Neural progenitor cell (in vitro differentiated cells): ENCODE measurements around the gene SLC29A1. TPM values are rescaled to one million over a fixed set of nuclear protein-coding genes. Genes with fewer than 3 reads are reported as not detected.

Source experiments
- DNase-seq: peaks from one replicate; pipeline ENCODE4 v3.0.0-alpha.2; 2016; ENCODE audit warnings: low spot score
- H2AFZ ChIP-seq: fragments of 200-600 bp; sonication (generic); replicated peaks from 2 replicates; pipeline ENCODE4 v1.6.1; 2016; ENCODE audit warnings: antibody characterized with exemption
- H3F3A ChIP-seq: fragments of 200-600 bp; sonication (generic); 2 replicates; pipeline ENCODE4 v1.6.1; 2016; ENCODE audit warnings: antibody characterized with exemption, low read depth
- H3K27ac ChIP-seq: fragments of 200-600 bp; sonication (generic); 2 replicates; pipeline ENCODE4 v1.5.1; 2016; ENCODE audit warnings: mild to moderate bottlenecking
- H3K27me3 ChIP-seq: fragments of 200-600 bp; sonication (generic); 2 replicates; pipeline ENCODE4 v1.6.1; 2016; ENCODE audit warnings: mild to moderate bottlenecking, moderate library complexity
- H3K36me3 ChIP-seq: fragments of 200-600 bp; sonication (generic); 2 replicates; pipeline ENCODE4 v1.5.1; 2016
- H3K4me1 ChIP-seq: fragments of 200-600 bp; sonication (generic); 2 replicates; pipeline ENCODE4 v1.6.1; 2016; ENCODE audit warnings: mixed run types
- H3K4me2 ChIP-seq: fragments of 200-600 bp; sonication (generic); 2 replicates; pipeline ENCODE4 v1.6.1; 2016
- H3K4me3 ChIP-seq: fragments of 200-600 bp; sonication (generic); 2 replicates; pipeline ENCODE4 v1.5.1; 2016
- H3K79me2 ChIP-seq: fragments of 200-600 bp; sonication (generic); 2 replicates; pipeline ENCODE4 v1.6.1; 2016; ENCODE audit warnings: low read depth
- H3K9ac ChIP-seq: fragments of 200-600 bp; sonication (generic); 2 replicates; pipeline ENCODE4 v1.6.1; 2016
- H3K9me3 ChIP-seq: fragments of 200-600 bp; sonication (generic); 2 replicates; pipeline ENCODE4 v1.5.1; 2016; ENCODE audit warnings: low read depth
- H4K20me1 ChIP-seq: fragments of 200-600 bp; sonication (generic); 2 replicates; pipeline ENCODE4 v1.6.1; 2016; ENCODE audit warnings: low read depth
- H3K27ac Mint-ChIP-seq: 3 replicates; pipeline ENCODE4 v1.8.0; 2021; ENCODE audit warnings: mixed read lengths
- H3K27me3 Mint-ChIP-seq: 2 replicates; pipeline ENCODE4 v1.8.0; 2022; ENCODE audit warnings: low read depth, mild to moderate bottlenecking, inconsistent platforms, moderate library complexity, mixed read lengths; ENCODE audit not compliant: insufficient read depth
- H3K36me3 Mint-ChIP-seq: 3 replicates; pipeline ENCODE4 v1.8.0; 2021; ENCODE audit warnings: mixed read lengths
- H3K4me1 Mint-ChIP-seq: 3 replicates; pipeline ENCODE4 v1.8.0; 2021; ENCODE audit warnings: mixed read lengths
- H3K4me3 Mint-ChIP-seq: 3 replicates; pipeline ENCODE4 v1.8.0; 2021; ENCODE audit warnings: mild to moderate bottlenecking, moderate library complexity, mixed read lengths
- H3K9me3 Mint-ChIP-seq: 3 replicates; pipeline ENCODE4 v1.8.0; 2020; ENCODE audit warnings: mixed read lengths
- CTCF ChIP-seq: fragments of 200-600 bp; sonication (generic); IDR thresholded peaks from 2 replicates; pipeline ENCODE4 v1.5.1; 2017; ENCODE audit warnings: antibody characterized with exemption, mild to moderate bottlenecking
- EZH2 ChIP-seq: fragments of 200-600 bp; sonication (generic); IDR thresholded peaks from 2 replicates; pipeline ENCODE4 v1.6.1; 2017; ENCODE audit warnings: antibody characterized with exemption, mild to moderate bottlenecking, moderate library complexity
- EZH2phosphoT487 ChIP-seq: fragments of 200-600 bp; sonication (generic); IDR thresholded peaks from 2 replicates; pipeline ENCODE4 v1.6.1; 2017; ENCODE audit warnings: antibody characterized with exemption
- total RNA-seq: library from RNA; depleted of rRNA; stranded (reverse); fragments of >200 nt; gene quantifications from 2 replicates; pipeline ENCODE4 v1.2.3, GENCODE V29; 2015; ENCODE audit warnings: low replicate concordance

SLC29A1 gene
- total RNA-seq, 1 donor from 2014 or later = 34.8 TPM

- H2AFZ ChIP-seq = no peak overlapping the region
- H3K4me3 Mint-ChIP-seq = no peak overlapping the region
Measured at GRCh38 chr6:44177691-44178423, 45.5 kb upstream of the SLC29A1 start.

GRCh38 chr6:44178424-44179071, 44.8 kb upstream of the SLC29A1 start:
- Histone ChIP-seq H3K4me2 (no peak overlapping the region), H3K36me3 (no peaks in the 10 kb centered on the region), H3K4me3 (no peak overlapping the region), H2AFZ (no peak overlapping the region), H3K9me3 (no peaks in the 10 kb centered on the region), H3K79me2 (no peaks in the 10 kb centered on the region), H3K9ac (no peak overlapping the region), H3F3A (peaks cover 3% of the 10 kb centered on the region), H4K20me1 (no peaks in the 10 kb centered on the region), H3K4me1 (no peaks in the 10 kb centered on the region), H3K27ac (no peak overlapping the region), H3K27me3 (no peaks in the 10 kb centered on the region)
- Mint-ChIP-seq H3K9me3 (no peaks in the 10 kb centered on the region), H3K4me1 (peaks cover 8% of the 10 kb centered on the region), H3K4me3 (no peak overlapping the region), H3K27ac (no peak overlapping the region), H3K36me3 (no peaks in the 10 kb centered on the region), H3K27me3 (peaks cover 12% of the 10 kb centered on the region)
- no peak for DNase-seq
- TF ChIP-seq EZH2 (no peak), CTCF (no peak), EZH2phosphoT487 (no peak)

More at GRCh38 chr6:44177691-44178423, 45.5 kb upstream of the SLC29A1 start:
- no peaks in the 10 kb centered on the region for H3K4me1 ChIP-seq
- H3K4me2 ChIP-seq = no peak overlapping the region
- H3K9me3 ChIP-seq = no peaks in the 10 kb centered on the region
- no peaks in the 10 kb centered on the region for H3K36me3 ChIP-seq
- Mint-ChIP-seq H3K9me3 (no peaks in the 10 kb centered on the region), H3K4me1 (peaks cover 8% of the 10 kb centered on the region), H3K27me3 (peaks cover 15% of the 10 kb centered on the region), H3K36me3 (no peaks in the 10 kb centered on the region), H3K27ac (no peak overlapping the region)
- no peaks in the 10 kb centered on the region for H3K27me3 ChIP-seq
- no peak for TF ChIP-seq EZH2phosphoT487
- TF ChIP-seq EZH2 = no peak
- no peak for TF ChIP-seq CTCF
- H4K20me1 ChIP-seq = no peaks in the 10 kb centered on the region
- H3K79me2 ChIP-seq = no peaks in the 10 kb centered on the region
- no peak overlapping the region for H3K27ac ChIP-seq
- no peak overlapping the region for H3K9ac ChIP-seq
- no peak overlapping the region for H3K4me3 ChIP-seq
- peaks cover 3% of the 10 kb centered on the region for H3F3A ChIP-seq
- DNase-seq = peak; percentile 46

- no peak overlapping the region for H3K4me3 ChIP-seq
- H3K4me1 Mint-ChIP-seq = peaks cover 8% of the 10 kb centered on the region
- no peaks in the 10 kb centered on the region for H3K9me3 Mint-ChIP-seq
- peak overlapping the region; percentile 17 for H3K4me3 Mint-ChIP-seq
- no peaks in the 10 kb centered on the region for H3K36me3 Mint-ChIP-seq
- H3K79me2 ChIP-seq = no peaks in the 10 kb centered on the region
- H3K27me3 Mint-ChIP-seq = peaks cover 11% of the 10 kb centered on the region
- H3K4me1 ChIP-seq = no peaks in the 10 kb centered on the region
- no peaks in the 10 kb centered on the region for H3K9me3 ChIP-seq
- no peak overlapping the region for H2AFZ ChIP-seq
- TF ChIP-seq EZH2 (no peak), EZH2phosphoT487 (no peak), CTCF (no peak)
- no peaks in the 10 kb centered on the region for H3K27me3 ChIP-seq
- no peak overlapping the region for H3K4me2 ChIP-seq
- no peaks in the 10 kb centered on the region for H4K20me1 ChIP-seq
- no peak for DNase-seq
- H3F3A ChIP-seq = peaks cover 3% of the 10 kb centered on the region
- no peaks in the 10 kb centered on the region for H3K36me3 ChIP-seq
- no peak overlapping the region for H3K27ac Mint-ChIP-seq
- H3K9ac ChIP-seq = no peak overlapping the region
- H3K27ac ChIP-seq = no peak overlapping the region
Measured at GRCh38 chr6:44179072-44179536, 44.3 kb upstream of the SLC29A1 start.
